ENCODE measurements around the gene FAIM2. TPM values are rescaled to one million over a fixed set of nuclear protein-coding genes. Genes with fewer than 3 reads are reported as not detected.

Gene FAIM2
- total RNA-seq, 1 experiment from 2014 or later = 0.18 TPM

DNA sequence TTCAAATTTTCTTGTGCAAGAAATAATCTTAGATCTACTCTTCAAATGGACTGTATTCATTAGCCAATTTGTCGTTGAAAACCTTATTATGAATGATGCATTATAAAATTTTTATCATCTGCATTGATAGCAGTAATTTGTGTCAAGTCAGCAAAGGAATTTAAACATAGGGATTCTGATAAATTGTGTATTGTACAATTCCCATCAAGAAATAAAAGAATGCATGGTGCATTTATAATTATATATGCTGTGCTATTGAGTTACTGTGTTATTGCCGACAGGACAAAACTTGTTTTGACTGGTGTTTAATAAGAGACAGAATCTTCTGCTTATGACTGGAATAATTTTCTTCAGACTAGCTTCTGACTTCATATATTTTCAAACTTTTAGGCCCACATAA, 57.7 kb downstream of the FAIM2 start:
- Histone ChIP-seq H4K20me1 (ENCODE audit: low read length) (no peaks in the 10 kb centered on the region), H3K4me1 (ENCODE audit: insufficient read depth, low read length) (peaks cover 17% of the 10 kb centered on the region), H3F3A (ENCODE audit: low read length, unreplicated experiment) (no peaks in the 10 kb centered on the region), H3K27ac (ENCODE audit: low read length) (no peak overlapping the region), H2AFZ (ENCODE audit: low read length) (no peak overlapping the region), H3K9ac (ENCODE audit: low read length) (no peak overlapping the region), H3K79me2 (ENCODE audit: low read length) (peaks cover 17% of the 10 kb centered on the region), H3K27me3 (ENCODE audit: low read length) (peaks cover 17% of the 10 kb centered on the region; the same call in 1 of the 2 replicates), H3K9me2 (replicated peaks; ENCODE audit: low read length) (no peaks in the 10 kb centered on the region), H3K4me3 (ENCODE audit: low read length) (no peak overlapping the region), H3K4me2 (ENCODE audit: low read length) (no peak overlapping the region), H3K9me3 (ENCODE audit: low read length) (no peaks in the 10 kb centered on the region), H3K36me3 (ENCODE audit: low read depth, low read length) (no peaks in the 10 kb centered on the region)
- no peak for ATAC-seq
- no peak for DNase-seq
- TF ChIP-seq EZH2phosphoT487 (IDR thresholded peaks at IDR 0.05; ENCODE audit: borderline replicate concordance, low read length) (no peak), EZH2 (IDR thresholded peaks at IDR 0.05; ENCODE audit: low read length, unreplicated experiment) (no peak)
- TF ChIP-seq, protein P1, sequence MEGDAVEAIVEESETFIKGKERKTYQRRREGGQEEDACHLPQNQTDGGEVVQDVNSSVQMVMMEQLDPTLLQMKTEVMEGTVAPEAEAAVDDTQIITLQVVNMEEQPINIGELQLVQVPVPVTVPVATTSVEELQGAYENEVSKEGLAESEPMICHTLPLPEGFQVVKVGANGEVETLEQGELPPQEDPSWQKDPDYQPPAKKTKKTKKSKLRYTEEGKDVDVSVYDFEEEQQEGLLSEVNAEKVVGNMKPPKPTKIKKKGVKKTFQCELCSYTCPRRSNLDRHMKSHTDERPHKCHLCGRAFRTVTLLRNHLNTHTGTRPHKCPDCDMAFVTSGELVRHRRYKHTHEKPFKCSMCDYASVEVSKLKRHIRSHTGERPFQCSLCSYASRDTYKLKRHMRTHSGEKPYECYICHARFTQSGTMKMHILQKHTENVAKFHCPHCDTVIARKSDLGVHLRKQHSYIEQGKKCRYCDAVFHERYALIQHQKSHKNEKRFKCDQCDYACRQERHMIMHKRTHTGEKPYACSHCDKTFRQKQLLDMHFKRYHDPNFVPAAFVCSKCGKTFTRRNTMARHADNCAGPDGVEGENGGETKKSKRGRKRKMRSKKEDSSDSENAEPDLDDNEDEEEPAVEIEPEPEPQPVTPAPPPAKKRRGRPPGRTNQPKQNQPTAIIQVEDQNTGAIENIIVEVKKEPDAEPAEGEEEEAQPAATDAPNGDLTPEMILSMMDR (conservative IDR thresholded peaks at IDR 0.05; ENCODE audit: low read depth, low read length) = no peak
- POLR2A ChIA-PET (ENCODE audit: unreplicated experiment) = no interaction called here
- no TSS peak for BruUV-seq (replicated peaks)
- CTCF ChIA-PET = no interaction called here
- intact Hi-C loops (cut with micrococcal nuclease) = no loop called here

DNA sequence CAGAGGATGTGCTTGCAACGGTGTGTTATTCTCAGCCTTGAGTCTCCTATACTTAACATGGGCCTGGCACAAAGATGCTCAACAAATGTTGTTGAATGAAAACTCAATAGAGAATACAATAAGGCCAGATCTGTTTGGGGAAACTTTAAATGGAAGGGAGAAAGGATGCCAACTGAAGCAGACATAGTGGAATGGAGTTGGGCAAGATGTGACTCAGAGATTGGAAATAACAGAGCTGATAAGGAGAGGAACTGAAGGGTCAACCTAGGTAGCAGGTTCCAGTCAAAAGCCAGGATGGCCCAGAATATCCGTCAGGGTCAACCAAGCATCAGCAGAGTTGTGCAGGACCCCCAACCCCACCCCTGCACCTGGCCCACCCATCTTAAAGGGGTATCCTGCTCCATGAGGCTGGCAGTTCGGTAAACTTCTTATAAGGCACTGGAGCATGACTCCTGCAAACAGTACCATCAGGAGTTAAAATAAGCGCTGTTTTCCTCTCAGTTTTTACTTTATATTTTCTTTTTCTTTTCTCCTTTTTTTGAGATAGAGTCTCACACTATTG, 59.7 kb downstream of the FAIM2 start:
- no peaks in the 10 kb centered on the region for H3K36me3 ChIP-seq (ENCODE audit: low read depth, low read length)
- intact Hi-C loops (cut with micrococcal nuclease) = loop anchor here (2.0 kb wide), 1 partner anchor 15 kb away; the partner anchor contains the start of gene NCKAP5L
- no peaks in the 10 kb centered on the region for H3K9me2 ChIP-seq (replicated peaks; ENCODE audit: low read length)
- ChIA-PET POLR2A (ENCODE audit: unreplicated experiment) (no interaction called here), CTCF (no interaction called here)
- no peak overlapping the region for H3K27ac ChIP-seq (ENCODE audit: low read length)
- TF ChIP-seq EZH2phosphoT487 (IDR thresholded peaks at IDR 0.05; ENCODE audit: borderline replicate concordance, low read length) = no peak
- TF ChIP-seq, protein P1 (conservative IDR thresholded peaks at IDR 0.05; ENCODE audit: low read depth, low read length) = no peak
- H3K9ac ChIP-seq (ENCODE audit: low read length) = no peak overlapping the region; the same call in 1 of the 2 replicates
- no TSS peak for BruUV-seq (replicated peaks)
- peaks cover 9% of the 10 kb centered on the region; the same call in 1 of the 2 replicates for H3K27me3 ChIP-seq (ENCODE audit: low read length)
- H3K79me2 ChIP-seq (ENCODE audit: low read length) = peaks cover 22% of the 10 kb centered on the region
- no peak overlapping the region; the same call in 1 of the 2 replicates for H3K4me3 ChIP-seq (ENCODE audit: low read length)
- H3F3A ChIP-seq (ENCODE audit: low read length, unreplicated experiment) = no peaks in the 10 kb centered on the region
- ATAC-seq (no peak), DNase-seq (peak; percentile 10)
- H3K4me1 ChIP-seq (ENCODE audit: insufficient read depth, low read length) = peaks cover 17% of the 10 kb centered on the region
- H3K9me3 ChIP-seq (ENCODE audit: low read length) = no peaks in the 10 kb centered on the region
- peak overlapping the region; percentile 88 for H2AFZ ChIP-seq (ENCODE audit: low read length)
- H4K20me1 ChIP-seq (ENCODE audit: low read length) = no peaks in the 10 kb centered on the region
- peak overlapping the region; percentile 97 for H3K4me2 ChIP-seq (ENCODE audit: low read length)

GRCh38 chr12:49843411-49843810, 60.3 kb downstream of the FAIM2 start:
- ATAC-seq (no peak), DNase-seq (no peak)
- Histone ChIP-seq H3K9ac (ENCODE audit: low read length) (peak overlapping the region; percentile 89), H3K4me3 (ENCODE audit: low read length) (peak overlapping the region; percentile 92), H3K27ac (ENCODE audit: low read length) (peak overlapping the region; percentile 76; the same call in 1 of the 2 replicates), H3K27me3 (ENCODE audit: low read length) (0 out of 2 replicates have a peak, but pooled peaks cover 4% of the 10 kb centered on the region), H4K20me1 (ENCODE audit: low read length) (no peaks in the 10 kb centered on the region), H2AFZ (ENCODE audit: low read length) (peak overlapping the region; percentile 88), H3K79me2 (ENCODE audit: low read length) (peaks cover 22% of the 10 kb centered on the region), H3F3A (ENCODE audit: low read length, unreplicated experiment) (no peaks in the 10 kb centered on the region), H3K9me2 (replicated peaks; ENCODE audit: low read length) (no peaks in the 10 kb centered on the region), H3K4me2 (ENCODE audit: low read length) (peak overlapping the region; percentile 97), H3K36me3 (ENCODE audit: low read depth, low read length) (no peaks in the 10 kb centered on the region), H3K4me1 (ENCODE audit: insufficient read depth, low read length) (peaks cover 17% of the 10 kb centered on the region), H3K9me3 (ENCODE audit: low read length) (no peaks in the 10 kb centered on the region)
- CTCF ChIA-PET = no interaction called here
- POLR2A ChIA-PET (ENCODE audit: unreplicated experiment) = interaction anchor here (0.5 to 0.6 kb wide), 5 partner anchors 11 to 178 kb away, joined by 3 to 4 read pairs (median 3); partner anchors contain the start of gene NCKAP5L
- TF ChIP-seq EZH2phosphoT487 (IDR thresholded peaks at IDR 0.05; ENCODE audit: borderline replicate concordance, low read length) = no peak
- TF ChIP-seq, protein P1 (conservative IDR thresholded peaks at IDR 0.05; ENCODE audit: low read depth, low read length) = no peak
- no peak for TF ChIP-seq EZH2 (IDR thresholded peaks at IDR 0.05; ENCODE audit: low read length, unreplicated experiment)
- BruUV-seq (replicated peaks) = TSS peak; percentile 87
- intact Hi-C loops (cut with micrococcal nuclease) = loop anchor here (2.0 kb wide), 1 partner anchor 15 kb away; the partner anchor contains the start of gene NCKAP5L

Data from PC-3 (cell line).